Measurements from ENCODE around the gene GAPVD1. TPM values are rescaled to one million over a fixed set of nuclear protein-coding genes. Genes with fewer than 3 reads are reported as not detected.
A peak's percentile ranks its signal among the peaks of the same experiment; 100 is the strongest.

The GAPVD1 gene, protein sequence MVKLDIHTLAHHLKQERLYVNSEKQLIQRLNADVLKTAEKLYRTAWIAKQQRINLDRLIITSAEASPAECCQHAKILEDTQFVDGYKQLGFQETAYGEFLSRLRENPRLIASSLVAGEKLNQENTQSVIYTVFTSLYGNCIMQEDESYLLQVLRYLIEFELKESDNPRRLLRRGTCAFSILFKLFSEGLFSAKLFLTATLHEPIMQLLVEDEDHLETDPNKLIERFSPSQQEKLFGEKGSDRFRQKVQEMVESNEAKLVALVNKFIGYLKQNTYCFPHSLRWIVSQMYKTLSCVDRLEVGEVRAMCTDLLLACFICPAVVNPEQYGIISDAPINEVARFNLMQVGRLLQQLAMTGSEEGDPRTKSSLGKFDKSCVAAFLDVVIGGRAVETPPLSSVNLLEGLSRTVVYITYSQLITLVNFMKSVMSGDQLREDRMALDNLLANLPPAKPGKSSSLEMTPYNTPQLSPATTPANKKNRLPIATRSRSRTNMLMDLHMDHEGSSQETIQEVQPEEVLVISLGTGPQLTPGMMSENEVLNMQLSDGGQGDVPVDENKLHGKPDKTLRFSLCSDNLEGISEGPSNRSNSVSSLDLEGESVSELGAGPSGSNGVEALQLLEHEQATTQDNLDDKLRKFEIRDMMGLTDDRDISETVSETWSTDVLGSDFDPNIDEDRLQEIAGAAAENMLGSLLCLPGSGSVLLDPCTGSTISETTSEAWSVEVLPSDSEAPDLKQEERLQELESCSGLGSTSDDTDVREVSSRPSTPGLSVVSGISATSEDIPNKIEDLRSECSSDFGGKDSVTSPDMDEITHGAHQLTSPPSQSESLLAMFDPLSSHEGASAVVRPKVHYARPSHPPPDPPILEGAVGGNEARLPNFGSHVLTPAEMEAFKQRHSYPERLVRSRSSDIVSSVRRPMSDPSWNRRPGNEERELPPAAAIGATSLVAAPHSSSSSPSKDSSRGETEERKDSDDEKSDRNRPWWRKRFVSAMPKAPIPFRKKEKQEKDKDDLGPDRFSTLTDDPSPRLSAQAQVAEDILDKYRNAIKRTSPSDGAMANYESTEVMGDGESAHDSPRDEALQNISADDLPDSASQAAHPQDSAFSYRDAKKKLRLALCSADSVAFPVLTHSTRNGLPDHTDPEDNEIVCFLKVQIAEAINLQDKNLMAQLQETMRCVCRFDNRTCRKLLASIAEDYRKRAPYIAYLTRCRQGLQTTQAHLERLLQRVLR (N-terminal part only)
- polyA plus RNA-seq (2013), result 31.6 and 31.8 TPM in 2 replicates

DNA sequence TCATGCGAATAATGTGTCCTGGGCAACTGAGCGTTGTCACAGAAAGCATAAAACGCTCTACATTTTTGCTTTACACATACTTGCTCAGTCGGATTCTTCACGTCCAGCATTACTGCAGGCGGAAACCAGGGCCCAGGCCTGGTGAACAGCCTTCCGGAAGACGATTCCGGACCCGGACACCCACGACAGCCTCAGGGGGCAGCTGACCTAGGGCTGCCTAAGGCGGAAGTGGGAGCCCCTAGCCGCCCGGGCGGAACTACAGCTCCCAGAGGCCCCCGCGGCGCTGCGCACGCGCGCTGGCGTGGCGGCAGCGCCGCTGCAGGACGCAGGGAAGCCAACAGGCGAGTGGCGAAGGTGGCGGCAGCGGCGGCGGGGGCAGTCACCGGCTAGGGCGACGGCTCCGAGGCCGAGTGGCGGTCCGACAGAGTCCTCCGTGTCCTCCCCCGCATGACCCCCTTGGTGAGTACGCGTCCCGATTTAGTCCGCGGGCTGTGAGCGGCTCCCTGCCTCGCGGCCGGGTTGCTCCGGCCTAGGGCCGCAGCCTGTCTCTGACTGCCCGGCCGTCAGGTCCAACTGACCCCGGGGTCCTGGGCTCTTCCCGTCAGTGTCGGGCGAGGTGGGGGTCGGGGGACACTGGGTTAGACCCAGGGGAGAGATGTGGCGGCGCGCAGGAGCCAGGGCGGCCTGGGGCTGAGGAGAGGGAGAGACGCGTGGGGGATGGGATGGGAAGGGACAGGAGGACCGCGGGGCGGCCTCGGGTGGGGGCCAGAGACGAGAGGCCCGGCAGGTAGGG lies at the start of gene GAPVD1:
Gene GAPVD1 (plus strand): TSS at position 326 of the 793 bp plus-strand sequence. CDS start 37,096 bp downstream, outside the sequence.
- peak within 1 kb of the TSS; percentile 92 for H3K4ac ChIP-seq (ENCODE audit: low read depth, low read length)
- WGBS (ENCODE audit: extremely low coverage, insufficient coverage, insufficient read length), result no CpG with 5 or more reads among the region's 72 CpGs

DNA sequence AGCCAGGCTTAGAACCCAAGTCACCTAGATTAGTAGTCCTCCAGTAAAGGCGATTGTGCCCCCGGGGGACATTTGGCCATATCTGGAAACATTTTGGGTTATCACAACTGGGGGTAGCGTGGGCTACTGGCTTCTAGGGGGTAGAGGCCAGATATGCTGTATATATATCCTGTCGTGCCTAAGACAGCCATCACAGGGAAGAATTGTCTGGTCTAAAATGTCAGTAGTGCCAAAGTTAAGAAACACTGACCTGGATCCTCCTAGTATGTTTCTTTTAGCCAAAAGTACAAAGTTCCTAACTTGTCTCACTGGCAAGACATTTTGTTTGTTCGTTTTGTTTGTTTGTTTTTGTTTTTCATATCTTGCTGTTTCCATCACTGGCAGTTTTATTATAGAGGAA lies 47.4 kb upstream of the GAPVD1 start:
- H4K12ac ChIP-seq (ENCODE audit: low read depth, low read length), result no peak overlapping the region
- H2AK5ac ChIP-seq (ENCODE audit: low read length), result no peak overlapping the region
- H3K4me1 ChIP-seq (ENCODE audit: control insufficient read depth in 1 of 2, insufficient read depth in 2 of 2, low read length in 2 of 2), result no peaks in the 10 kb centered on the region
- no peak overlapping the region for H3K9ac ChIP-seq (ENCODE audit: low read length)
- H4K91ac ChIP-seq (ENCODE audit: low read depth, low read length), result no peak overlapping the region
- H3K79me2 ChIP-seq (ENCODE audit: control insufficient read depth, insufficient read depth, low read length, poor library complexity), result no peaks in the 10 kb centered on the region
- no peak overlapping the region for H2AFZ ChIP-seq (ENCODE audit: insufficient read depth, low read length, poor library complexity)
- DNase-seq, result no peak
- H3K4ac ChIP-seq (ENCODE audit: low read depth, low read length), result no peak overlapping the region
- no peaks in the 10 kb centered on the region for H3K27me3 ChIP-seq (ENCODE audit: insufficient read depth, low read length)
- H3K18ac ChIP-seq (ENCODE audit: low read length), result no peak overlapping the region
- no peak overlapping the region for H3K4me3 ChIP-seq (ENCODE audit: low read depth, low read length)
- no peak overlapping the region for H2BK12ac ChIP-seq (ENCODE audit: low read length)
- H2BK5ac ChIP-seq (ENCODE audit: low read depth, low read length, poor library complexity), result no peak overlapping the region
- H3K27ac ChIP-seq (ENCODE audit: low read depth, low read length), result no peak overlapping the region
- no CpG with 5 or more reads among the region's 5 CpGs for WGBS (ENCODE audit: extremely low coverage, insufficient coverage, insufficient read length)
- no peak overlapping the region for H3K4me2 ChIP-seq (ENCODE audit: low read length)
- H3K79me1 ChIP-seq (ENCODE audit: low read length), result no peaks in the 10 kb centered on the region
- no peak overlapping the region for H4K8ac ChIP-seq (ENCODE audit: low read depth, low read length)
- peaks cover 4% of the 10 kb centered on the region in 2 experiments for H3K36me3 ChIP-seq (ENCODE audit: control insufficient read depth in 1 of 2, insufficient read depth in 2 of 2, low read length in 2 of 2)
- no peak overlapping the region for H3K14ac ChIP-seq (ENCODE audit: low read length)
- no peak overlapping the region for H3K23ac ChIP-seq (ENCODE audit: low read length)
- H2BK120ac ChIP-seq (ENCODE audit: insufficient read depth, low read length, poor library complexity), result no peak overlapping the region
- H3K9me3 ChIP-seq (ENCODE audit: insufficient read depth, low read depth, low read length), result no peaks in the 10 kb centered on the region

More for the DNA sequence above, at the start of gene GAPVD1:
- Histone ChIP-seq H3K36me3 (ENCODE audit: control insufficient read depth in 1 of 2, insufficient read depth in 2 of 2, low read length in 2 of 2) (peaks cover 5 to 7% of the 10 kb centered on the region in 2 experiments), H3K18ac (ENCODE audit: low read length) (peak within 1 kb of the TSS; percentile 82), H4K8ac (ENCODE audit: low read depth, low read length) (peak within 1 kb of the TSS; percentile 93), H2BK5ac (ENCODE audit: low read depth, low read length, poor library complexity) (peak within 1 kb of the TSS; percentile 65), H3K79me1 (ENCODE audit: low read length) (peaks cover 8% of the 10 kb centered on the region), H4K91ac (ENCODE audit: low read depth, low read length) (peak within 1 kb of the TSS; percentile 84), H3K14ac (ENCODE audit: low read length) (peak within 1 kb of the TSS; percentile 86), H2BK12ac (ENCODE audit: low read length) (no peak within 1 kb of the TSS), H2BK120ac (ENCODE audit: insufficient read depth, low read length, poor library complexity) (peak within 1 kb of the TSS; percentile 67), H4K12ac (ENCODE audit: low read depth, low read length) (peak within 1 kb of the TSS; percentile 82), H2AFZ (ENCODE audit: insufficient read depth, low read length, poor library complexity) (peak within 1 kb of the TSS; percentile 48), H3K27me3 (ENCODE audit: insufficient read depth, low read length) (no peaks in the 10 kb centered on the region), H3K4me1 (ENCODE audit: control insufficient read depth in 1 of 2, insufficient read depth in 2 of 2, low read length in 2 of 2) (peaks cover 2% of the 10 kb centered on the region in 2 experiments), H3K9me3 (ENCODE audit: insufficient read depth, low read depth, low read length) (no peaks in the 10 kb centered on the region), H3K4me3 (ENCODE audit: low read depth, low read length) (peak within 1 kb of the TSS; percentile 97), H3K79me2 (ENCODE audit: control insufficient read depth, insufficient read depth, low read length, poor library complexity) (peaks cover 9% of the 10 kb centered on the region), H3K9ac (ENCODE audit: low read length) (peak within 1 kb of the TSS; percentile 87), H3K23ac (ENCODE audit: low read length) (no peak within 1 kb of the TSS), H3K27ac (ENCODE audit: low read depth, low read length) (peak within 1 kb of the TSS; percentile 51), H2AK5ac (ENCODE audit: low read length) (peak within 1 kb of the TSS; percentile 59), H3K4me2 (ENCODE audit: low read length) (peak within 1 kb of the TSS; percentile 61)
- peak; percentile 99 for DNase-seq

DNA sequence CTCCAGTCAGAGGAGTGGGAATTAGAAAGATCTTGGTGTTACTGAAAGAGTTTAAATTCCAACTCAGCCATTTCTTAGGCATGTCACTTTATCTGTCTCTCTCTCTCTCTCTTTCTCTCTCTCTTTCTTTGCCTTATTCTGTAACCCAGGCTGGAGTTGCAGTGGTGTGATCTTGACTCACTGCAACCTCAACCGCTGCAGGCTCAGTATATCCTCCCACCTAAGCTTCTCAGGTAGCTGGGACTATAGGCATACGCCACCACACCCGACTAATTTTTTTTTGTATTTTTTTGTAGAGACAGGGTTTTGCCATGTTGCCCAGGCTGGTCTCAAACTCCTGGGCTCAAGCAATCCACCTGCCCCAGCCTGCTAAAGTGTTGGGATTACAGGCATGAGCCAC lies 43.0 kb upstream of the GAPVD1 start:
- Histone ChIP-seq H3K9me3 (ENCODE audit: insufficient read depth, low read depth, low read length) (peaks cover 2% of the 10 kb centered on the region), H4K12ac (ENCODE audit: low read depth, low read length) (no peak overlapping the region)

More for the DNA sequence above, 43.0 kb upstream of the GAPVD1 start:
- Histone ChIP-seq H3K27me3 (ENCODE audit: insufficient read depth, low read length) (no peaks in the 10 kb centered on the region), H3K4me2 (ENCODE audit: low read length) (no peak overlapping the region), H3K9ac (ENCODE audit: low read length) (no peak overlapping the region), H4K91ac (ENCODE audit: low read depth, low read length) (no peak overlapping the region), H2AFZ (ENCODE audit: insufficient read depth, low read length, poor library complexity) (no peak overlapping the region), H2BK5ac (ENCODE audit: low read depth, low read length, poor library complexity) (no peak overlapping the region), H3K4me1 (ENCODE audit: control insufficient read depth in 1 of 2, insufficient read depth in 2 of 2, low read length in 2 of 2) (no peaks in the 10 kb centered on the region), H3K18ac (ENCODE audit: low read length) (no peak overlapping the region), H3K4me3 (ENCODE audit: low read depth, low read length) (no peak overlapping the region), H3K4ac (ENCODE audit: low read depth, low read length) (no peak overlapping the region), H3K14ac (ENCODE audit: low read length) (no peak overlapping the region), H2BK120ac (ENCODE audit: insufficient read depth, low read length, poor library complexity) (no peak overlapping the region), H3K79me1 (ENCODE audit: low read length) (no peaks in the 10 kb centered on the region), H4K8ac (ENCODE audit: low read depth, low read length) (no peak overlapping the region), H2BK12ac (ENCODE audit: low read length) (no peak overlapping the region), H3K79me2 (ENCODE audit: control insufficient read depth, insufficient read depth, low read length, poor library complexity) (no peaks in the 10 kb centered on the region), H3K23ac (ENCODE audit: low read length) (no peak overlapping the region), H3K27ac (ENCODE audit: low read depth, low read length) (no peak overlapping the region), H3K36me3 (ENCODE audit: control insufficient read depth in 1 of 2, insufficient read depth in 2 of 2, low read length in 2 of 2) (peaks cover 7 to 8% of the 10 kb centered on the region in 2 experiments), H2AK5ac (ENCODE audit: low read length) (no peak overlapping the region)
- no peak for DNase-seq
- WGBS (ENCODE audit: extremely low coverage, insufficient coverage, insufficient read length), result no CpG with 5 or more reads among the region's 3 CpGs
